Loucy (cell line): ENCODE data around the gene L3HYPDH.

Source experiments
- EZH2phosphoT487 ChIP-seq: fragments of 200-600 bp; IDR thresholded peaks from 2 replicates; pipeline ENCODE4 v1.6.1; 2018; ENCODE audit warnings: antibody characterized with exemption, mild to moderate bottlenecking, moderate library complexity, borderline replicate concordance
- TF ChIP-seq, protein P1 (sequence below): fragments of 200-600 bp; sonication (generic); conservative IDR thresholded peaks from 2 replicates; pipeline ENCODE4 v1.5.1; 2014; ENCODE audit warnings: mild to moderate bottlenecking, antibody characterized with exemption, low read length

DNA sequence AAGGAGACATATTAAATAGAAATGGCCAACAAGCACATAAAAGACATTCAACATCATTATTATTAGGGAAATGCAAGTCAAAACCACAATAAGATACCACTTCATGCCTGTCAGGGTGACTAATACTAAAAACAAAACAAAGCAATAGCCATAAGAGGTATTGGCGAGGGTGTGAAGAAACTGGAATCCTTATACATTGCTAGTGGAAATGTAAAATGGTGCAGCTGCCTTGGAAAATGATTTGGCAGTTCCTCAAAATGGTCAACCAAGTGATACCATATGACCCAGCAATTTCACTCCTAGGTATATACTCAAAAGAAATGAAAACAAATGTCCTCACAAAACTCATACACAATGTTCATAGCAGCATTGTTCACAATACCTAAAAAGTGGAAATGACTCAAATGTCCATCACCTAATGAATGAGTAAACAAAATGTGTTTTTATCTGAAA, 46.0 kb downstream of the L3HYPDH start:
- TF ChIP-seq, protein P1, sequence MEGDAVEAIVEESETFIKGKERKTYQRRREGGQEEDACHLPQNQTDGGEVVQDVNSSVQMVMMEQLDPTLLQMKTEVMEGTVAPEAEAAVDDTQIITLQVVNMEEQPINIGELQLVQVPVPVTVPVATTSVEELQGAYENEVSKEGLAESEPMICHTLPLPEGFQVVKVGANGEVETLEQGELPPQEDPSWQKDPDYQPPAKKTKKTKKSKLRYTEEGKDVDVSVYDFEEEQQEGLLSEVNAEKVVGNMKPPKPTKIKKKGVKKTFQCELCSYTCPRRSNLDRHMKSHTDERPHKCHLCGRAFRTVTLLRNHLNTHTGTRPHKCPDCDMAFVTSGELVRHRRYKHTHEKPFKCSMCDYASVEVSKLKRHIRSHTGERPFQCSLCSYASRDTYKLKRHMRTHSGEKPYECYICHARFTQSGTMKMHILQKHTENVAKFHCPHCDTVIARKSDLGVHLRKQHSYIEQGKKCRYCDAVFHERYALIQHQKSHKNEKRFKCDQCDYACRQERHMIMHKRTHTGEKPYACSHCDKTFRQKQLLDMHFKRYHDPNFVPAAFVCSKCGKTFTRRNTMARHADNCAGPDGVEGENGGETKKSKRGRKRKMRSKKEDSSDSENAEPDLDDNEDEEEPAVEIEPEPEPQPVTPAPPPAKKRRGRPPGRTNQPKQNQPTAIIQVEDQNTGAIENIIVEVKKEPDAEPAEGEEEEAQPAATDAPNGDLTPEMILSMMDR, result no peak
- TF ChIP-seq EZH2phosphoT487, result no peak
